Measurements from ENCODE around the gene PPIA. TPM values are rescaled to one million over a fixed set of nuclear protein-coding genes. Genes with fewer than 3 reads are reported as not detected.
"Not testable (repeated sequence)": the region's sequence is repeated elsewhere in the genome, so short reads cannot be mapped to it uniquely, and the experiment has no call there.

Gene PPIA
- total RNA-seq, 2 donors from 2014 or later, result 1,240 to 1,316 TPM

- DNase-seq (no peak), ATAC-seq (replicated peaks in 1 of 2) (no peak)
- peaks cover 11 to 47% of the 10 kb centered on the region in 2 donors for H3K36me3 Mint-ChIP-seq (ENCODE audit: insufficient read depth in 2 of 2)
- peak overlapping the region; percentile 43 for H3K27ac Mint-ChIP-seq
- no peak overlapping the region for H3K4me3 Mint-ChIP-seq
- H3K27me3 Mint-ChIP-seq (ENCODE audit: low read depth), result no peaks in the 10 kb centered on the region
- peaks cover 22% of the 10 kb centered on the region for H3K4me1 Mint-ChIP-seq (ENCODE audit: low read depth)
- H3K9me3 Mint-ChIP-seq, result no peaks in the 10 kb centered on the region
These were observed 42.3 kb downstream of the PPIA start for GRCh38 chr7:44838751-44839150.

DNA sequence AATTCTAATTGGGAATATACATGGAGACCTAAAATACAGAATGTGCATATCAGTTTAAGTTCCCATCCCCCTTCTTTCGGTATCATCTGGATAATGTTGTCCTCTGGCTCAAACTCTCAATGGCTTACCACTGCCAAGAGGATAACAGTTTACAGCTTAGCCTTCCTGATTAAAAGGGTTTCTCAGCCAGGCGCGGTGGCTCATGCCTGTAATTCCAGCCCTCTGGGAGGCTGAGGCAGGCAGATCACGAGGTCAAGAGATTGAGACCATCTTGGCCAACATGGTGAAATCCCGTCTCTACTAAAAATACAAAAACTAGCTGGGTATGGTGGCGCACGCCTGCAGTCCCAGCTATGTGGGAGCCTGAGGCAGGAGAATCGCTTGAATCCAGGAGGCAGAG is 46.2 kb downstream of the PPIA start:
- peaks cover 13 to 39% of the 10 kb centered on the region in 2 donors for H3K36me3 Mint-ChIP-seq (ENCODE audit: insufficient read depth in 2 of 2)
- H3K27ac Mint-ChIP-seq, result not testable (repeated sequence)
- peaks cover 56% of the 10 kb centered on the region for H3K4me1 Mint-ChIP-seq (ENCODE audit: low read depth)

GRCh38 chr7:44843440-44843839 is 47.0 kb downstream of the PPIA start:
- H3K27me3 Mint-ChIP-seq (ENCODE audit: low read depth), result not testable (repeated sequence)
- H3K4me1 Mint-ChIP-seq (ENCODE audit: low read depth), result peaks cover 56% of the 10 kb centered on the region

More for the DNA sequence above, 46.2 kb downstream of the PPIA start:
- DNase-seq; H3K4me3 Mint-ChIP-seq; H3K27me3 Mint-ChIP-seq (ENCODE audit: low read depth); ATAC-seq (replicated peaks in 1 of 2); H3K9me3 Mint-ChIP-seq: not testable (repeated sequence)

DNA sequence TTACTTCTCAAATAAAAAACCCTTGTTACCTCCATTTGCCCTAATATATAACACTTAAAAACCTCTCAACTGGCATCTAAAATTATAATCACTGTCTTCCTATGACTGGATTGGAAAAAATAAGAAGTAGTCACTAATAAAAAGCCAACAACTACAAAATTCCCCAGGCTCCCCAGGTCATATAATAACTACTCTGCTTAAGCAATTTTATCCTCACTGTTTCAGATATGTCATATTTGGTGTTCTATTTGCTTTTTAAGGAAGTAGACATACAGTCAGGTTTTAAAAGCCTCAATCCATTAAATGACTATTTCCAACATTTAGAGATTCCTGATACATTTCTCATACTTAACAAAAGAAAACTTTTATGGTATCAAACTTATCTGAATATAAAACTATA is 49.0 kb downstream of the PPIA start:
- Mint-ChIP-seq H3K27me3 (ENCODE audit: low read depth) (no peaks in the 10 kb centered on the region), H3K9me3 (no peaks in the 10 kb centered on the region), H3K36me3 (ENCODE audit: insufficient read depth in 2 of 2) (peaks cover 9 to 31% of the 10 kb centered on the region in 2 donors), H3K4me3 (peak overlapping the region; percentile 88 to 93), H3K4me1 (ENCODE audit: low read depth) (peaks cover 74% of the 10 kb centered on the region), H3K27ac (peak overlapping the region; percentile 61)
- ATAC-seq (replicated peaks in 1 of 2) (no peak), DNase-seq (no peak)

More at GRCh38 chr7:44843440-44843839, 47.0 kb downstream of the PPIA start:
- H3K27ac Mint-ChIP-seq; ATAC-seq (replicated peaks in 1 of 2); H3K4me3 Mint-ChIP-seq; H3K9me3 Mint-ChIP-seq; DNase-seq: not testable (repeated sequence)
- peaks cover 13 to 37% of the 10 kb centered on the region in 2 donors for H3K36me3 Mint-ChIP-seq (ENCODE audit: insufficient read depth in 2 of 2)

GRCh38 chr7:44846390-44846789 is 49.9 kb downstream of the PPIA start:
- H3K4me3 Mint-ChIP-seq, result peak overlapping the region; percentile 88 to 93
- H3K9me3 Mint-ChIP-seq; DNase-seq; ATAC-seq (replicated peaks in 1 of 2); H3K27me3 Mint-ChIP-seq (ENCODE audit: low read depth): not testable (repeated sequence)
- peaks cover 7 to 25% of the 10 kb centered on the region in 2 donors for H3K36me3 Mint-ChIP-seq (ENCODE audit: insufficient read depth in 2 of 2)
- H3K27ac Mint-ChIP-seq, result peak overlapping the region; percentile 94
- peaks cover 76% of the 10 kb centered on the region for H3K4me1 Mint-ChIP-seq (ENCODE audit: low read depth)

- H3K36me3 Mint-ChIP-seq (ENCODE audit: insufficient read depth in 2 of 2), result peaks cover 4 to 20% of the 10 kb centered on the region in 2 donors
- DNase-seq (no peak), ATAC-seq (replicated peaks in 1 of 2) (peak; percentile 12 to 42)
- H3K4me1 Mint-ChIP-seq (ENCODE audit: low read depth), result peaks cover 72% of the 10 kb centered on the region
- H3K9me3 Mint-ChIP-seq, result no peaks in the 10 kb centered on the region
- H3K27me3 Mint-ChIP-seq (ENCODE audit: low read depth), result no peaks in the 10 kb centered on the region
- H3K4me3 Mint-ChIP-seq, result peak overlapping the region; percentile 88 to 93
- peak overlapping the region; percentile 94 for H3K27ac Mint-ChIP-seq
These were observed 50.5 kb downstream of the PPIA start for GRCh38 chr7:44846816-44847508.

DNA sequence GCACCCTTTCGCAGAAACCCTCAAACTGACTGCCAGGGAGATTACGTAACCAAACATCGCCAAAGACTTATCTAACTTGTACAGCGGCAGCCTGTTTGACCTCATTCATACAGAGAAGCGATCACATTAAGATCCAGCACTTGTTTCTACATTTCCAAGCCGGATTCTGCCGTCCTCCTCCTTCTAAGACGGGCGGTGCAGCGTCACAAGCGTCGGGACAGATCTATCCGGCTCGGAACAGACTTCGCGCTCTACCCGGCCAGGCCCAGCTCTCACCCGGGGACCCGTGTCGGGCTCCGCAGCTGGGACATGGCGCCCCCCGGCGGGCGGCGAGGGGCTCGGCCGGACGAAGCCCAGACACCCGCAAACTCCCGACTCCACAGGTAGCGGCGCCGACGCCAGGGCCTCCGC is 51.0 kb downstream of the PPIA start:
- ATAC-seq (replicated peaks in 1 of 2) (peak; percentile 63 to 67), DNase-seq (peak; percentile 88 to 91)
- Mint-ChIP-seq H3K9me3 (no peaks in the 10 kb centered on the region), H3K4me3 (peak overlapping the region; percentile 88 to 93), H3K4me1 (ENCODE audit: low read depth) (peaks cover 67% of the 10 kb centered on the region), H3K27me3 (ENCODE audit: low read depth) (no peaks in the 10 kb centered on the region), H3K36me3 (ENCODE audit: insufficient read depth in 2 of 2) (peaks cover 4 to 15% of the 10 kb centered on the region in 2 donors), H3K27ac (peak overlapping the region; percentile 94)

- H3K4me3 Mint-ChIP-seq, result peak within 1 kb of the TSS; percentile 88 to 93
- no peaks in the 10 kb centered on the region for H3K9me3 Mint-ChIP-seq
- peaks cover 70% of the 10 kb centered on the region for H3K4me1 Mint-ChIP-seq (ENCODE audit: low read depth)
- no peaks in the 10 kb centered on the region for H3K27me3 Mint-ChIP-seq (ENCODE audit: low read depth)
- peaks cover 4 to 12% of the 10 kb centered on the region in 2 donors for H3K36me3 Mint-ChIP-seq (ENCODE audit: insufficient read depth in 2 of 2)
- peak; percentile 85 to 87 for ATAC-seq (replicated peaks in 1 of 2)
- H3K27ac Mint-ChIP-seq, result peak within 1 kb of the TSS; percentile 94
- peak; percentile 100 for DNase-seq
These were observed 51.6 kb downstream of the PPIA start, which contains the start of gene H2AZ2 for GRCh38 chr7:44847920-44848634. Gene H2AZ2 (minus strand): TSS chr7:44848087. CDS start chr7:44847971, 116 bp downstream.

DNA sequence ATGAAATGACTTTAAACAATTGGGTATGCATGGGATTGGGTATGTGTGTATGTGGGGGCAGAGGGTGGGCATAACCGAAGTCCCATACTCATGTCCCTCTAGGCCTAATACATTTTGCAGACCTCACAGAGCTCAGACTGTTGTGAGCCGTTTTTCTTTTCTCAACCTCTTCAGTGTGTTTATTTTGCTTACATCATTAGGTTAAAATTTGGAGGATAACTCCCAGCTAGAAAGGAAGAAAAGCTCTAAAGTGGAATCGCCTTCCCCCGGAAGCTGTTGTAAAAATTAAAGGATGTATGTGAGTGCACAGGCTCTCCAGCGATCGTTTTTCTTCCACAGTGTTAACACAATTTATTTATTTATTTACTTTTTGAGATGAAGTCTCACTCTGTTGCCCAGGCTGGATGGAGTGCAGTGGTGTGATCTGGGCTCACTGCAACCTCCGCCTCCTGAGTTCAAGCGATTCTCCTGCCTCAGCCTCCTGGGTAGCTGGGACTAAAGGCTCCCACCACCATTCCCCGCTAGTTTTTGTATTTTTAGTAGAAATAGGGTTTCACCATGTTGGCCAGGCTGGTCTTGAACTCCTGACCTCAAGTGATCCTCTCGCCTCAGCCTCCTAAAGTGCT is 52.9 kb downstream of the PPIA start:
- ATAC-seq (replicated peaks in 1 of 2) (no peak), DNase-seq (no peak)
- no peaks in the 10 kb centered on the region for H3K27me3 Mint-ChIP-seq (ENCODE audit: low read depth)
- peaks cover 76% of the 10 kb centered on the region for H3K4me1 Mint-ChIP-seq (ENCODE audit: low read depth)
- peaks cover 4 to 10% of the 10 kb centered on the region in 2 donors for H3K36me3 Mint-ChIP-seq (ENCODE audit: insufficient read depth in 2 of 2)
- peak overlapping the region; percentile 93 for H3K27ac Mint-ChIP-seq
- no peaks in the 10 kb centered on the region for H3K9me3 Mint-ChIP-seq
- H3K4me3 Mint-ChIP-seq, result peak overlapping the region; percentile 88 to 93

GRCh38 chr7:44849885-44850544 is 53.5 kb downstream of the PPIA start:
- no peaks in the 10 kb centered on the region for H3K9me3 Mint-ChIP-seq
- peak overlapping the region; percentile 88 to 93 for H3K4me3 Mint-ChIP-seq
- H3K4me1 Mint-ChIP-seq (ENCODE audit: low read depth), result peaks cover 74% of the 10 kb centered on the region
- H3K27me3 Mint-ChIP-seq (ENCODE audit: low read depth), result no peaks in the 10 kb centered on the region
- peak overlapping the region; percentile 93 for H3K27ac Mint-ChIP-seq
- H3K36me3 Mint-ChIP-seq (ENCODE audit: insufficient read depth in 2 of 2), result peaks cover 4 to 10% of the 10 kb centered on the region in 2 donors
- ATAC-seq (replicated peaks in 1 of 2) (peak in 1 of 2 donors; percentile 3), DNase-seq (no peak)

DNA sequence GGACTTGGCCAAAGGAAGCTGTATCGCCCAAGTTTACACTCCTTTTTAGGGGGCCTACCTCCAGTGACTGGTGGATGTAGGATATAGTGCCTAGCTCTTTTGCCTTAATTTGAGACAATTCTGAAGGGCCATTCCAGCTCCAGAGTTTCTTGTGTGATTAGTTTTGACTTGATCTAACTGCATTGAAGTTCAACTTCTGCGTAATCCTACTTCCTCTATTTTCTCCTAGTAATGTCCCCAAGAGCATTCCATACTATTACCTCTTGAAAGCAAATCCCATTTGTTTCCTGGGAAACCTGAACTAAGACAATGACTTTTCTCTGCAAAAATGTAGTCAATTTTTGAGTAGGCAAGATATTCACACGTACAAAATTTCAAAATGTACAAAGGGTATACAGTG is 56.1 kb downstream of the PPIA start:
- no peak for ATAC-seq (replicated peaks in 1 of 2)
- H3K9me3 Mint-ChIP-seq, result no peaks in the 10 kb centered on the region
- peak overlapping the region in 1 of 2 donors; percentile 45 for H3K4me3 Mint-ChIP-seq
- H3K27ac Mint-ChIP-seq, result no peak overlapping the region
- H3K4me1 Mint-ChIP-seq (ENCODE audit: low read depth), result peaks cover 66% of the 10 kb centered on the region
- H3K36me3 Mint-ChIP-seq (ENCODE audit: insufficient read depth in 2 of 2), result peaks cover 2 to 5% of the 10 kb centered on the region in 2 donors
- no peak for DNase-seq
- no peaks in the 10 kb centered on the region for H3K27me3 Mint-ChIP-seq (ENCODE audit: low read depth)

Data from activated T-cell treated with anti-CD3 and anti-CD28 coated beads, Interleukin-2, amount 50 U/mL, for 72 hours (primary cell).